Activated gamma-delta T cell treated with anti-CD3 and anti-CD28 coated beads, Interleukin-2, amount 50 U/mL, for 16 hours (primary cell): ENCODE measurements around the gene MORC1.

ENCODE experiments used
- DNase-seq: peaks from one replicate; pipeline ENCODE4 v3.0.0-alpha.2; 2020; ENCODE audit warnings: low read depth

The MORC1 gene

GRCh38 chr3:109033000-109033660, 84.8 kb downstream of the MORC1 start:
- no peak for DNase-seq

GRCh38 chr3:109028753-109029152, 89.2 kb downstream of the MORC1 start:
- DNase-seq: no peak

GRCh38 chr3:109026821-109027220, 91.1 kb downstream of the MORC1 start:
- no peak for DNase-seq

- no peak for DNase-seq
These were observed 92.0 kb downstream of the MORC1 start for GRCh38 chr3:109025896-109026295.

GRCh38 chr3:109023656-109024254, 94.2 kb downstream of the MORC1 start:
- DNase-seq: peak; percentile 7

- DNase-seq: no peak
These were observed 94.8 kb downstream of the MORC1 start for GRCh38 chr3:109023167-109023566.

GRCh38 chr3:109021556-109021955, 96.4 kb downstream of the MORC1 start:
- no peak for DNase-seq

GRCh38 chr3:109018828-109019227, 99.1 kb downstream of the MORC1 start:
- no peak for DNase-seq

GRCh38 chr3:109005443-109005842, 112.5 kb downstream of the MORC1 start:
- no peak for DNase-seq

- no peak for DNase-seq
These were observed 119.5 kb downstream of the MORC1 start for GRCh38 chr3:108998436-108998835.

GRCh38 chr3:108985844-108986243, 132.1 kb downstream of the MORC1 start:
- DNase-seq: no peak

GRCh38 chr3:108983051-108983450, 134.9 kb downstream of the MORC1 start:
- DNase-seq: no peak

GRCh38 chr3:108976058-108976457, 141.9 kb downstream of the MORC1 start:
- no peak for DNase-seq

GRCh38 chr3:108973019-108973418, 144.9 kb downstream of the MORC1 start:
- no peak for DNase-seq

- no peak for DNase-seq
These were observed 145.5 kb downstream of the MORC1 start for GRCh38 chr3:108972482-108972881.

GRCh38 chr3:108970561-108970960, 147.4 kb downstream of the MORC1 start:
- no peak for DNase-seq

- DNase-seq: no peak
These were observed 151.2 kb downstream of the MORC1 start for GRCh38 chr3:108966773-108967172.

GRCh38 chr3:108959017-108959416, 158.9 kb downstream of the MORC1 start:
- DNase-seq: no peak

GRCh38 chr3:108953700-108954099, 164.2 kb downstream of the MORC1 start, which contains the start of gene GUCA1C:
TSS of gene GUCA1C (minus strand) at chr3:108953879. CDS start at chr3:108953762, 117 bp downstream.
- DNase-seq: no peak

GRCh38 chr3:108953210-108953609, 164.7 kb downstream of the MORC1 start:
- no peak for DNase-seq

GRCh38 chr3:108951820-108952501, 166.0 kb downstream of the MORC1 start:
- DNase-seq: no peak

- no peak for DNase-seq
These were observed 170.1 kb downstream of the MORC1 start for GRCh38 chr3:108947855-108948254.
